Hindlimb muscle (tissue), 1 donor: ENCODE data around the gene UBE2E1. TPM values are rescaled to one million over a fixed set of nuclear protein-coding genes. Genes with fewer than 3 reads are reported as not detected.
A peak's percentile ranks its signal among the peaks of the same experiment; 100 is the strongest.
"Not testable (repeated sequence)": the region's sequence is repeated elsewhere in the genome, so short reads cannot be mapped to it uniquely, and the experiment has no call there.

ENCODE experiments used
- DNase-seq: peaks from one replicate; pipeline ENCODE4 v3.0.0-alpha.2; 2013
- polyA plus RNA-seq: library from polyadenylated mRNA; unstranded; fragments of 120-200 nt; gene quantifications from one replicate; pipeline ENCODE4 v1.2.1, GENCODE V29; 2013; ENCODE audit not compliant: insufficient read length

The UBE2E1 gene
- polyA plus RNA-seq, 1 donor, result 78.5 TPM

GRCh38 chr3:23822559-23822958, 16.8 kb downstream of the UBE2E1 start:
- DNase-seq, result no peak

GRCh38 chr3:23823620-23824019, 17.9 kb downstream of the UBE2E1 start:
- no peak for DNase-seq

DNA sequence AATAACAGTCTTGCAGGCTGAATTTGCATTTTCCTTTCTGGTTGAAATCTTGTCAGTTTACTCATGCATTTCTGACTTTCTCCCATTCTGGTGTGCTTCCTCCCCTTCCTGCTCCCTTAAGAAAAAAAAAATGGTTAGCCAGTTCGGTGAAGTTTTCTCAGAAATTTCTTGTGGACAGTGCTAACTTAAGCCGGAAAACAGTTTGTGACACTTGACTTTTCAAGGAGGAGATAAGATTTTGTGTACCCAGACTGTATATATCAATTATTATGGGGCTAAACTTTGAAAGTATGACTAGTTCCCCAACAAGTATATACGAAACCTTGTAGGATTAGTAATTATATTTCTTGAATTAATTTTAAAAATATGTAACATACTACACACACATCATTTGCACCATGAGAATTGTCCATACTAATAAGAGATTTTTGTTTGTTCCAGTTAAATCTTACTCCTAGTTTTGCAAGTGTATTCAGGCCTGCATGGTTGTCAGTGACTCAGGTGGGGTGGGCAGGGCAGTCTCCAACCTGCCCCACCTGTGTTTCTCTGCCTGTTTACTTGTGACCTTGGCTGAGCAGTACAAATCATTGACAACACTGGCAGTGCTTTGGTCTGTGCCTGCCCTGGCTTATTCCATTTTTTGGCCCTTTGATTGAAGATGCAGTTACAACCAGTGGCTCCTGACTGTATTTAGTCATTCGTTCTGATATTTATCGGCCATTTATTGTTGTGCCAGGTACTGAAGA, 19.1 kb downstream of the UBE2E1 start:
- DNase-seq, result no peak

DNA sequence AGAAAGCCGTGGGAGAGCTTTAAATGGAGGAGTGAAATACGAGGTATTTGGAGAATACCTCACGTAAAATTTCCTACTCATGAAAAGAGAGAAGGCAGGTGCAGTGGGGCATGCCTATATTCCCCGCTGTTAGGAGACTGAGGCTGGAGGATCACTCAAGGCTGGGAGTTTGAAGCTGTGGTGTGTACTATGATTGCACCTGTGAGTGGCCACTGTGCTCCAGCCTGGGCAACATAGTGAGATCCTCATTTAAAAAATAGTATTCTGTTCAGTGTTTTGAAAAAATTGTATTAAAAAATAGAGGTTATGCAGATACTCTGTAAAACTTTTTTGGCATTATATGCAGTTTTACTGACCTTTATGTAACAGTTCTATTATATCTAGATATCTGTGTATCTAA, 20.0 kb downstream of the UBE2E1 start:
- no peak for DNase-seq

- no peak for DNase-seq
These were observed 20.8 kb downstream of the UBE2E1 start for GRCh38 chr3:23826382-23827064.

- no peak for DNase-seq
These were observed 23.6 kb downstream of the UBE2E1 start for GRCh38 chr3:23829242-23829934.

DNA sequence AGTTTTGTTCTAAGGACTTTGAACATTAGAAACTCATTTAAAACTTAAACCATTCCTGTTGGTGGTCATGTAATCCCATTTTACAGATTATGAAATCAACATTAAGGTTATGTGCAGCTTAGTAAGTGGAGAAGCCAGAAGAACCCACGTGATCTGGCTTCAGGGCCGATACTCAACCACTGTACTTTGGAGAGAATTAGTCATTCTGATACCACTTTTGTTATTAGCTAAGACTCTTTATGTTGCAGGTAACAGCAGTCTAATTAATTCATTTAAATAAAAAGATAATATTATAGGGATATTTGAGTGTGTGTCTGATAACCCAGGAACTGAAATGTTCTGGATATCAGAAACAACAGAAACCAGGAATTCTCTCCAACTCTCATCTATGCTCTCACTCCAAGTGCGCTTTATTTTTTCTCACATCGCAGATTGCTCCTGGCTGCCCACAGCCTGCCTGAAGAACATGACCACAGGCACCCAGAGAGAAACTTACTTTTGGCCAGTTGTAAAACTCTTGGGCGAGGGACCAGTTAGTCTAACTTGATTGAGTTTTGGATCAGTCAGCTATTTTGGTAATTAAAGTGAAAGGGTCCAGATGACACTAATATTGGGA, 25.2 kb downstream of the UBE2E1 start:
- no peak for DNase-seq

- no peak for DNase-seq
These were observed 26.0 kb downstream of the UBE2E1 start for GRCh38 chr3:23831517-23832394.

- no peak for DNase-seq
These were observed 26.8 kb downstream of the UBE2E1 start for GRCh38 chr3:23832523-23832922.

- DNase-seq, result no peak
These were observed 28.5 kb downstream of the UBE2E1 start for GRCh38 chr3:23834082-23834870.

DNA sequence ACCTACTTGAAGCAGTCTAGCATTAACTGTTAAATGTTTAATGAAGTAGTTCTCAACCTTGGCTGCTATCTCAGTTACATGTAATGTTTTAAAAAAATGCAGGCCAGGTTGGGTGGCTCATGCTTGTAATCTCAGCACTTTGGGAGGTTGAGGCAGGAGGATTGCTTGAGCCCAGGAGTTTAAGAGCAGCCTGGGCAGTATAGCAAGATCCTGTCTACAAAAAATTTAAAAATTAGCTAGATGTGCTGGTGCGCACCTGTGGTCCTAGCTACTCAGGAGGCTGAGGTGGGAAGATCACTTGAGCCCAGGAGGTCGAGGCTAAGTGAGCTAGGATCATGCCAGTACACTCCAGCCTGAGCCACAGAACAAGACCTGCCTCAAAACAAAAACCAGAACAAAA, 29.3 kb downstream of the UBE2E1 start:
- no peak for DNase-seq

DNA sequence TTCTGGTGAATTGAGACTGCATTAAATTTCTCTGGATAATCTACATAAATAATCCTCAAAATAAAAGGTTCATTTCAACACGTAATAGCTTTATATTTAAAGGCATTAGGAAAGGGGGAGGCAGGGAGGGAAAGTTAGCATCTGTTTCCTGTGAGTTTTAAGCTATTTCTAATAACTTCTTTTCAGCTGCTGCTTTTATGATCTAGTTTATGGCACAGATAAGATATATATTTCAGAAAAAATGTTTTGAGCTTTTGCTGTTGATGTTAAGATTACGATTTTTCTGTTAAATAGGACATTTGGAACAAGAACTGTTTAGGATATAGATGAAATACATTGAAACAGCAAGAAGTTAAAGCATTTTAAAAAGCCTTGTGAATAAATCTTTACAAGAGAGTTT, 30.0 kb downstream of the UBE2E1 start:
- DNase-seq, result no peak

- no peak for DNase-seq
These were observed 30.9 kb downstream of the UBE2E1 start for GRCh38 chr3:23836536-23837230.

DNA sequence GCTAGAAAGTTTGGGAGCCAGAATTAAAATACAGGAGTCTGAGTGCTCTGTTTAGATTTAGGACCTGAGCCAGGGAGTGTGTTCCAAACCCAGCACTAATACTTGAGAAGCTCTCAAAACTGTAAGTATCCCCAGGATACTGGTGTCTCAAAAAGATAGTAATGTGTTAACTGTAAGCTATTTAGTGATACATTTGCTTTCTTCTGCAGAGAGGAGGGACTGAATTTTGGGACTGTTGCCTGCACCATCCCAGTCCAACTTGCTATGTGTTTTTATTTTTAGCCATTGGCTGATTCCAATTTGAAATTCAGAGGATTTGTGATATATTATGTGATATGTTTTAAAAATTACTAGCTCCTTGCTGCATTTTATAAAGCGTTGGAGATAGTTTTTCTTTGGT, 31.5 kb downstream of the UBE2E1 start:
- DNase-seq, result peak; percentile 31

GRCh38 chr3:23837691-23838090, 31.9 kb downstream of the UBE2E1 start:
- DNase-seq, result no peak

DNA sequence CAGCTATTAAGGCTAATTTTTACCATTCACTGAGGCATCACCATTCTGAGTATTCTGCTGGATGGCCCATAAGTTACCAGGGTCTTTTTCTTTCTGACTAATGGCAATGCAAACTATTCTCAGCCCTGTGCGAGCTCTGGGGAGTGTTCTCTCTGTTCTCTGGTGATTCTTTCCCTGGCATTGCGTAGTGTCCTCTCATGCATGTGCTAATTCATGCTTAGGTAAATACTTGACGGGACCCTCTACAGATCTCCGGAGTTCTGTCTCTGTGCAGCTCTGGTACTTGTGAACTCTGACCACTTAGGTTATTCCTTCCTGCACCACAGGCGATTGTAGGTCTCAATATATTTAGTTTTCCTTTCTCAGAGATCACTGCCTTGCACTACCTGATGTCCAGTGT, 34.8 kb downstream of the UBE2E1 start:
- no peak for DNase-seq

DNA sequence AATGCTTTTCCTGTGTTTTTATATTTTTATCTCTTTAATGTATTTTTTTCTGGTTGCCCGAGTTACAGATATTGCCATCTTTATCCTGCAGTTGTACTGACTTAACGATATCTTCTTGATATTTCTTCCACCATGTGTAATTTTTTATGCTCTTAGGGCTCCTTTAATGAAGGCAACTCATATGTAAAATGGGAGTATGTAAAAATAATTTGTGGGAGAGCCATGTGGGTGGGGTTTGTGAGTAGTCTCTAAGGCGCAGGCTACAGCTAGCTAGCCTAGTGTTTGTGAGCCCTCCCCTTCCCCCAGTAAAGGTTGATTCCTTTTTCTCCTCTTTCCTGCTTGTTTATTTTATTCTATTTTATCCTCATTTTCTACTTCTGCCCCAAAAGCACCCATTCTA, 38.1 kb downstream of the UBE2E1 start:
- no peak for DNase-seq

DNA sequence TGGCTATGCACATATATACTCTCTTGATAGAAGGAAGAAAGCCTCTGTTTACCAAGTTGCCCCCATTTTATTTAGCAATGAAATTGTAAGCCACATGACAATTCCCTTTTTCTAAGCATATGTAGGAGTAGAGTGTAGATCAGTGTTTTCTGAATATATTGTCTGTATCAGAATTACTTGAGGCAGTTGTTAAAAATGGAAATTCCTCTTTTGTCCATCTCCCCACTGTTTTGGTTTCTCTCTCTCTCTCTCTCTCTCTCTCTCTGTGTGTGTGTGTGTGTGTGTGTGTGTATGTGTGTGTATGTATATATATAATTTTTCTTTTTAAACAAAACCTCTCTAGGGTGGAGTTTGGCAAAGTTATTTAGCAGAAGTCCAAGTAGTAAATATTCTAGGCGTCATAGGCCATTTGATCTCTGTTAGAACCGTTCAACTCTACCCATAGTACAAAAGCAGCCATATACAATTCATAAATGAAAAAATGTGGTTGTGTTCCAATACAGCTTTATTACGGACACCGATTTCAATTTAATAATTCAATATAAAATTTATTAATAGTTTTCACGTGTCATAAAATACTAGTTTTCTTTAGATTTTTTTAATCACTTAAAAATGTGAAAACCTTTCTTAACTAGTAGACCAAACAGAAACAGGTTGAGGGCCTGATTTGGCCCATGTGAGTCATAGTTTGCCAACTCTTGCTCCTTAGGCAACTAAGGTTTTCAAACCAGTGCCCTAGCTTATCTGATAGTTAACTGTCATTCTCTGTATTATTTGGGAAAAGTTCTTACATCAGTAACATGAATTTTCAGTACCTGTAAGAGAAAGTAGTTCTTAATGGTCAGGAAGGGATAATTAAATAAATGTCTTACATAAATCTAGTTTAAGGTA, 39.8 kb downstream of the UBE2E1 start:
- no peak for DNase-seq

DNA sequence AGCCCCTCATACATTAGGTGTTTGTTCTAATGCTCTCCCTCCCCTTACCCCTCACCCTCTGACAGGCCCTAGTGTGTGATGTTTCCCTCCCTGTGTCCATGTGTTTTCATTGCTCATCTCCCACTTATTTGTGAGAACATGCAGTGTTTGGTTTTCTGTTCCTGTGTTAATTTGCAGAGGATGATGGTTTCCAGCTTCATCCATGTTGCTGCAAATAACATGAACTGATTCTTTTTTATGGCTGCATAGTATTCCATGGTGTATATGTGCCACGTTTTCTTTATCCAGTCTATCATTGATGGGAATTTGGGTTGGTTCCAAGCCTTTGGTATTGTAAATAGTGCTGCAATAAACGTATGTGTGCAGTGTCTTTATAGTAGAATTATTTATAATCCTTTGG, 43.7 kb downstream of the UBE2E1 start:
- DNase-seq, result not testable (repeated sequence)

DNA sequence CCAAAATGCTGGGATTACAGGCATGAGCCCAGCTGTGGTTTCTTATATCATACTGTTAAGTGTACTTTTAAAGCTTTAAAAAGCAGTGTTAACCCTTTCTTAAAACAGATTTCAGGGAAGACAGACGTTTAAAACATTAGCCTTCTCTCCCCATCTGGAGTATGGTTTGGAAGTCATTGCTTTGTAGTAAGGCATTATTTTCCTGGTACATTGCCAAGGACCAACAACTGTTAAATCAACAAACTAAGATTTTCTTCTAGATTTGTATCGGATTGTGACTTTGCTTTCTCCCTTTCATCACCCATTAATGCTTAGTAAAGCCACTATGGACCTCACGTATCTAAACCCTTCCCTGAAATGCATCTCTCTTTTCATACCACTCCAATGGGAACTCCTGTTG, 50.5 kb downstream of the UBE2E1 start:
- DNase-seq, result no peak
